Heart left ventricle (tissue), 13 donors: Measurements from ENCODE around the gene WDR70.

Experiments
- POLR2A ChIP-seq, 2 donors: fragments of 450-650 bp; IDR thresholded peaks; one replicate each; pipeline ENCODE4 v1.6.1; 2017; ENCODE audit warnings: antibody characterized with exemption in 2 of 2, mild to moderate bottlenecking in 2 of 2, moderate library complexity in 2 of 2
- TF ChIP-seq, protein P1 (sequence below), 12 donors: fragments of 200-600 bp; sonication (generic) in 4 of 12; IDR thresholded peaks; one replicate each; pipeline versions ENCODE4 v1.5.0 to v1.8.0; 2018 to 2022; ENCODE audit warnings: antibody characterized with exemption in 12 of 12, mild to moderate bottlenecking in 5 of 12
- donor health status: ischemic (EF 13 %, LVEDD 7.1; RV severe dilation, severe dysfunction).
- donor health status: DM: no; HTN: yes; CAD: no.
- donor health status: DM: no; HTN: no; CAD: no.
- donor health status: ischemic (EF 25% LVEDD 6.9; RV normal size, moderate dysfunction).
- donor health status: ischemic (EF 25% LVEDD 5.7; RV mildly dilated, moderate dysfunction).
- donor health status: ischemic (EF 35%, LVEDD 5.7; RV mildly dilated, moderate dysfunction).
- donor health status: nonischemic (EF 11% LVEDD 7.7; RV severe dilation, severe dysfunction).
- donor health status: DM: yes; HTN: yes; CAD: no.
- donor health status: PGD.
- donor health status: ischemic (EF 29% LVEDD 5.4; RV normal size, mild dysfunction).
- donor health status: nonischemic (EF 23%, LVEDD 6.1; RV moderate dilation, normal function).

DNA sequence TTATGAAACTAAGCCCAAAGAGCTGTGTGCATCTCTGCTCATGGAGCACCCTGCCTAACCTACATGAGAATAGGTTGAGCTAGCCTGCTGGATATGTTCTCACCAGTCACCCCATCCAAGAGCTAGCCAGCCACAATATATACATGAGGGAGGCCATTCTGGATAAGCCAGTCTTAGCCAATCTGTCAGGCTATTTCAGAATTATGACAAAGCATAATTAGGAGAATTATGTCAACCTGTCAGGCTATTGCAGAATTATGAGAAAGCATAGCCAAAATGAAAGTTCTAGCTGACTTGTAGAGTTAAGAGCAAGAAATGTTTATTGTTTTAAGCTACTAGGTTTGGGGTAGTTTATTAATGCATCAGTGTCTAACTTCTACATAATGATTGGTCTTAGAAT, 189.8 kb downstream of the WDR70 start:
- TF ChIP-seq, protein P1, sequence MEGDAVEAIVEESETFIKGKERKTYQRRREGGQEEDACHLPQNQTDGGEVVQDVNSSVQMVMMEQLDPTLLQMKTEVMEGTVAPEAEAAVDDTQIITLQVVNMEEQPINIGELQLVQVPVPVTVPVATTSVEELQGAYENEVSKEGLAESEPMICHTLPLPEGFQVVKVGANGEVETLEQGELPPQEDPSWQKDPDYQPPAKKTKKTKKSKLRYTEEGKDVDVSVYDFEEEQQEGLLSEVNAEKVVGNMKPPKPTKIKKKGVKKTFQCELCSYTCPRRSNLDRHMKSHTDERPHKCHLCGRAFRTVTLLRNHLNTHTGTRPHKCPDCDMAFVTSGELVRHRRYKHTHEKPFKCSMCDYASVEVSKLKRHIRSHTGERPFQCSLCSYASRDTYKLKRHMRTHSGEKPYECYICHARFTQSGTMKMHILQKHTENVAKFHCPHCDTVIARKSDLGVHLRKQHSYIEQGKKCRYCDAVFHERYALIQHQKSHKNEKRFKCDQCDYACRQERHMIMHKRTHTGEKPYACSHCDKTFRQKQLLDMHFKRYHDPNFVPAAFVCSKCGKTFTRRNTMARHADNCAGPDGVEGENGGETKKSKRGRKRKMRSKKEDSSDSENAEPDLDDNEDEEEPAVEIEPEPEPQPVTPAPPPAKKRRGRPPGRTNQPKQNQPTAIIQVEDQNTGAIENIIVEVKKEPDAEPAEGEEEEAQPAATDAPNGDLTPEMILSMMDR (IDR thresholded peaks at IDR 0.05) = no peak
- no peak for TF ChIP-seq POLR2A (IDR thresholded peaks at IDR 0.05)
